Neutrophil (primary cell): ENCODE results near the gene CSTA.

Experiments used
- H3K27ac ChIP-seq: fragments of 200-600 bp; sonication (generic); 2 replicates; pipeline ENCODE4 v1.5.1; 2016; ENCODE audit warnings: mild to moderate bottlenecking, moderate library complexity
- H3K27me3 ChIP-seq: fragments of 200-600 bp; sonication (generic); 2 replicates; pipeline ENCODE4 v1.6.0; 2016; ENCODE audit warnings: mild to moderate bottlenecking
- H3K36me3 ChIP-seq: fragments of 200-600 bp; sonication (generic); 2 replicates; pipeline ENCODE4 v1.5.1; 2017
- H3K4me1 ChIP-seq, 2 experiments: fragments of 200-600 bp in 1 of 2; sonication (generic) in 1 of 2; 1 replicate in 1 of 2; 2 replicates in 1 of 2; pipeline versions ENCODE4 v1.5.1 to v1.6.1; 2013 to 2016; ENCODE audit warnings: low read depth in 1 of 2, low read length in 1 of 2, mild to moderate bottlenecking in 1 of 2, moderate library complexity in 1 of 2; ENCODE audit not compliant: control insufficient read depth in 1 of 2, insufficient read depth in 1 of 2
- H3K4me3 ChIP-seq, 2 experiments: fragments of 200-600 bp in 1 of 2; sonication (generic) in 1 of 2; 1 replicate in 1 of 2; 2 replicates in 1 of 2; pipeline ENCODE4 v1.5.1; 2013 to 2016; ENCODE audit warnings: low read depth in 1 of 2, low read length in 1 of 2, mild to moderate bottlenecking in 1 of 2, moderate library complexity in 1 of 2
- H3K9me3 ChIP-seq: fragments of 200-600 bp; sonication (generic); 2 replicates; pipeline ENCODE4 v1.5.1; 2016
- TF ChIP-seq, protein P1 (sequence below): fragments of 200-600 bp; sonication (generic); IDR thresholded peaks from 2 replicates; pipeline ENCODE4 v1.5.1; 2016; ENCODE audit warnings: antibody characterized with exemption

The CSTA gene

DNA sequence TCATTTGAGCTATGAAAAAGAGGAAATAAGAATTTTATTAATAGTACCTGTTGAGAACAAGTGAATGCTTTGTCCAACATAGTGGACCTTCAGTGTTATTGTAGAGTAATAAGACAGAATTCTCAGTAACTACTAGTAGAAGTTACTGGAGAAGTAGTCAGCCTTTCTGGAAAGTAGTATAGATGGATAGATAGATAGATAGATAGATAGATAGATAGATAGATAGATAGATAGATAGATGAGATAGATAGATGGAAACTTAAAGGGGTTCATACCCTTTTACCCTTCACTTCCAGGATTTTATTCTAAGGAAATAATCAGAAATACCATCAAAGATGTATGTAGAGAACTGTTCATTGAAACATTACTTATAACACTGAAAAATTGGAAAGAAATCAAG lies 64.1 kb downstream of the CSTA start:
- Histone ChIP-seq H3K27me3 (no peaks in the 10 kb centered on the region), H3K4me3 (no peak overlapping the region), H3K36me3 (peaks cover 4% of the 10 kb centered on the region), H3K9me3 (no peaks in the 10 kb centered on the region), H3K4me1 (peaks cover 7 to 10% of the 10 kb centered on the region in 2 experiments), H3K27ac (no peak overlapping the region)
- TF ChIP-seq, protein P1, sequence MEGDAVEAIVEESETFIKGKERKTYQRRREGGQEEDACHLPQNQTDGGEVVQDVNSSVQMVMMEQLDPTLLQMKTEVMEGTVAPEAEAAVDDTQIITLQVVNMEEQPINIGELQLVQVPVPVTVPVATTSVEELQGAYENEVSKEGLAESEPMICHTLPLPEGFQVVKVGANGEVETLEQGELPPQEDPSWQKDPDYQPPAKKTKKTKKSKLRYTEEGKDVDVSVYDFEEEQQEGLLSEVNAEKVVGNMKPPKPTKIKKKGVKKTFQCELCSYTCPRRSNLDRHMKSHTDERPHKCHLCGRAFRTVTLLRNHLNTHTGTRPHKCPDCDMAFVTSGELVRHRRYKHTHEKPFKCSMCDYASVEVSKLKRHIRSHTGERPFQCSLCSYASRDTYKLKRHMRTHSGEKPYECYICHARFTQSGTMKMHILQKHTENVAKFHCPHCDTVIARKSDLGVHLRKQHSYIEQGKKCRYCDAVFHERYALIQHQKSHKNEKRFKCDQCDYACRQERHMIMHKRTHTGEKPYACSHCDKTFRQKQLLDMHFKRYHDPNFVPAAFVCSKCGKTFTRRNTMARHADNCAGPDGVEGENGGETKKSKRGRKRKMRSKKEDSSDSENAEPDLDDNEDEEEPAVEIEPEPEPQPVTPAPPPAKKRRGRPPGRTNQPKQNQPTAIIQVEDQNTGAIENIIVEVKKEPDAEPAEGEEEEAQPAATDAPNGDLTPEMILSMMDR = no peak

DNA sequence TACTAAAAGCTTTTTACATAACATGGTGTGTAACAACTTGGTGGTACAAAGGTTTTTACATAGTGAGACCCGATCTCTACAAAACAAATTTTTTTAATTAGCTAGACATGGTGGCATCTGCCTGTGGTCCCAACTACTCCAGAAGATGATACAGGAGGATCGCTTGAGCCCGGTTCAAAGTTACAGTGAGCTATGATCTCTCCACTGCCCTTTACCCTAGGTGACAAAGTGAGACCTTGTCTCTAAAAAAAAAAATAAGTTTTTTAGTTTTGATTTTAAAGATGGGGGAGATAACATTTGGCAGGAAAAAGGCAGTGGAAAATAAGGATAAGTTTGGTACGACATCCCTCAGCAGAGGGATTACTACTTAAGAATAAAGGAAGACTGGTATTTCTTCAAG lies 64.8 kb downstream of the CSTA start:
- Histone ChIP-seq H3K27me3 (no peaks in the 10 kb centered on the region), H3K4me3 (no peak overlapping the region), H3K36me3 (peaks cover 4% of the 10 kb centered on the region), H3K9me3 (no peaks in the 10 kb centered on the region), H3K4me1 (peaks cover under 1 to 3% of the 10 kb centered on the region in 2 experiments), H3K27ac (no peak overlapping the region)
- TF ChIP-seq, protein P1 = no peak

DNA sequence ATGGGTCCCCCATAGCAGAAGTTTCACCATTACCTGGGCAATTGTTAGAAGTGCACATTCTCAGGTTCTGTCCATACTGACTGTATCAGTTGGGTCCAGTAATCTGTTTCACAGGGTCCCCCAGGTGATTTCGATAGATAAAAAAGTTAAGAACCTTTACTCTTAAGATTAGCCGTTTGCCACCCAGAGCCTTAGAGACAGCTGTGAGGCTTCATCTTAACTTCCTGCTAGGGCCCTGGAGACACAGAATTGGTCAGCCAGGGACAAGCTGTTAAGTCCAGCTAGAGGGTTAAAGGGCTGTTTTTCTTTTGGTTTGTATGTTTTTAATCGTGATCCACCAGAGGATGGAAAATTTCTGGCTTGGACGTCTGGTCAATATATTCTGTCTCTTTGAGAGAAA lies 65.6 kb downstream of the CSTA start:
- H3K27ac ChIP-seq = no peak overlapping the region
- H3K27me3 ChIP-seq = no peaks in the 10 kb centered on the region
- TF ChIP-seq, protein P1 = no peak
- no peaks in the 10 kb centered on the region for H3K9me3 ChIP-seq
- H3K4me1 ChIP-seq = no peaks in the 10 kb centered on the region
- no peak overlapping the region for H3K4me3 ChIP-seq
- H3K36me3 ChIP-seq = peaks cover 4% of the 10 kb centered on the region
